ENCODE measurements around the gene PGAP6. TPM values are rescaled to one million over a fixed set of nuclear protein-coding genes. Genes with fewer than 3 reads are reported as not detected.
A peak's percentile ranks its signal among the peaks of the same experiment; 100 is the strongest.

PGAP6 gene
- total and polyA plus RNA-seq, 9 of the 15 experiments (the other 6 are each of a cell fraction or from before 2014, with no cell fraction given) = 0.45 to 50.2 (median 39.3) TPM

- no TSS peak for BruUV-seq (replicated peaks)
- peaks cover 0 to 55% of the 10 kb centered on the region in 2 experiments; a peak in 3 of 5 replicates for H3K4me1 ChIP-seq (replicated peaks in 1 of 2; ENCODE audit: control insufficient read depth in 2 of 2, insufficient read depth in 2 of 2, low read length in 2 of 2)
- ChIA-PET POLR2A (interaction anchor here (0.5 to 0.8 kb wide), 3 partner anchors 39 to 304 kb away, joined by 3 read pairs; no protein-coding TSS in a partner anchor), CTCF (ENCODE audit: low intra/inter-chr PET ratio) (no interaction called here)
- ATAC-seq = no peak
- no peak overlapping the region for H2AFZ ChIP-seq (ENCODE audit: low read depth, low read length)
- no peak for DNase-seq (ENCODE audit: extremely low read depth in 1 of 4, low spot score in 3 of 4)
- TF ChIP-seq FOXJ3 (CRISPR knock-in tag; IDR thresholded peaks at IDR 0.05) = no peak
- TF ChIP-seq ZNF511 (CRISPR knock-in tag; IDR thresholded peaks at IDR 0.05) = no peak
- no peak for TF ChIP-seq FOXA3 (CRISPR knock-in tag; conservative IDR thresholded peaks at IDR 0.05 in 1 of 2, IDR thresholded peaks at IDR 0.05 in 1 of 2)
- TF ChIP-seq HSF4 (CRISPR knock-in tag; IDR thresholded peaks at IDR 0.05; ENCODE audit: borderline replicate concordance) = no peak
- TF ChIP-seq RBFOX2 (IDR thresholded peaks at IDR 0.05; ENCODE audit: low read depth, low read length) = peak; percentile 5; the same call in 1 of the 2 replicates
- no peak for FAIRE-seq
- in situ Hi-C loops (cut with MboI) = no loop called here
- peaks cover 55% of the 10 kb centered on the region; the same call in 2 of the 3 replicates for H3K36me3 ChIP-seq (ENCODE audit: control insufficient read depth, insufficient read depth, low read length)
- H3K9me1 ChIP-seq (ENCODE audit: control insufficient read depth, insufficient read depth, low read length) = no peaks in the 10 kb centered on the region
- no peaks in the 10 kb centered on the region for H3K27me3 ChIP-seq (ENCODE audit: control insufficient read depth in 2 of 2, insufficient read depth in 2 of 2, low read length in 2 of 2)
- H3K4me2 ChIP-seq (ENCODE audit: insufficient read depth, low read length) = no peak overlapping the region
- WGBS (ENCODE audit: insufficient coverage, low coverage, missing lambda C conversion rate) = 99% methylated on average over 16 of the region's 26 CpGs
- intact Hi-C loops (cut with micrococcal nuclease) = no loop called here
- H3K27ac ChIP-seq (ENCODE audit: extremely low read depth, low read depth, low read length) = no peak overlapping the region
- H3K9ac ChIP-seq (ENCODE audit: insufficient read depth in 1 of 2, low read depth in 2 of 2, low read length in 2 of 2) = no peak overlapping the region
- no peaks in the 10 kb centered on the region for H4K20me1 ChIP-seq (replicated peaks; ENCODE audit: control insufficient read depth, insufficient read depth, low read length)
- H3K79me2 ChIP-seq (ENCODE audit: control insufficient read depth, insufficient read depth, low read length) = peaks cover 28% of the 10 kb centered on the region
- no peaks in the 10 kb centered on the region for H3K9me3 ChIP-seq (replicated peaks; ENCODE audit: control insufficient read depth, insufficient read depth, low read depth, low read length)
- no peak overlapping the region for H3K4me3 ChIP-seq
These were observed 4.9 kb downstream of the PGAP6 start for GRCh38 chr16:376817-377418.

Data from K562 (cell line).